ENCODE measurements around the gene CRMP1. TPM values are rescaled to one million over a fixed set of nuclear protein-coding genes. Genes with fewer than 3 reads are reported as not detected.
A peak's percentile ranks its signal among the peaks of the same experiment; 100 is the strongest.

CRMP1 gene
- total RNA-seq, 3 donors from 2014 or later = 0.44 to 1.6 (median 1.3) TPM

DNA sequence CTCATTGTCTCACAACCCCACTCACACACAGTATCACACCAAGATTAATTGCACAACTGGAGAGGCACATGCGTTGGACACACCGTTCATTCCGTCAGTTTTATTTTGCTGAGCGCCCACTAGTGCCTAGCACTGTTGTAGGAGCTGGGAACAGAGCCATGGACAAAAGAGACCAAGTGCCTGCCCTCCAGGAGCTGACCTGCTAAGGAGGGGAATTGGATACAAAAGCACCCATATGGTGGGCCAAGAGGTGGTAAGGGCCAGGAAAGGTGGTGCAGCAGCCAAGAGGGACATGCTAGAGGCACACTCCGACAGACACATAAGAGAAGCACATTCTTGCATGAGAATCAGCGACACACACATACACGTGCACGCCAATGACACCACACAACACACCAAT lies 705 bp upstream of the CRMP1 start:
- intact Hi-C loops (cut with DNase I; ENCODE audit: low total_unique reads) = no loop called here
- no peak overlapping the region for H3K27ac ChIP-seq
- H3K36me3 ChIP-seq = no peaks in the 10 kb centered on the region
- no peak overlapping the region for H3K4me3 ChIP-seq
- peaks cover 4 to 89% of the 10 kb centered on the region in 2 donors for H3K27me3 ChIP-seq
- H3K9me3 ChIP-seq = peaks cover 0 to 11% of the 10 kb centered on the region in 2 donors
- no peaks in the 10 kb centered on the region for H3K4me1 ChIP-seq
- DNase-seq (ENCODE audit: low spot score in 2 of 2) = no peak
- no peak for TF ChIP-seq POLR2A (IDR thresholded peaks at IDR 0.05)
- TF ChIP-seq, protein P1, sequence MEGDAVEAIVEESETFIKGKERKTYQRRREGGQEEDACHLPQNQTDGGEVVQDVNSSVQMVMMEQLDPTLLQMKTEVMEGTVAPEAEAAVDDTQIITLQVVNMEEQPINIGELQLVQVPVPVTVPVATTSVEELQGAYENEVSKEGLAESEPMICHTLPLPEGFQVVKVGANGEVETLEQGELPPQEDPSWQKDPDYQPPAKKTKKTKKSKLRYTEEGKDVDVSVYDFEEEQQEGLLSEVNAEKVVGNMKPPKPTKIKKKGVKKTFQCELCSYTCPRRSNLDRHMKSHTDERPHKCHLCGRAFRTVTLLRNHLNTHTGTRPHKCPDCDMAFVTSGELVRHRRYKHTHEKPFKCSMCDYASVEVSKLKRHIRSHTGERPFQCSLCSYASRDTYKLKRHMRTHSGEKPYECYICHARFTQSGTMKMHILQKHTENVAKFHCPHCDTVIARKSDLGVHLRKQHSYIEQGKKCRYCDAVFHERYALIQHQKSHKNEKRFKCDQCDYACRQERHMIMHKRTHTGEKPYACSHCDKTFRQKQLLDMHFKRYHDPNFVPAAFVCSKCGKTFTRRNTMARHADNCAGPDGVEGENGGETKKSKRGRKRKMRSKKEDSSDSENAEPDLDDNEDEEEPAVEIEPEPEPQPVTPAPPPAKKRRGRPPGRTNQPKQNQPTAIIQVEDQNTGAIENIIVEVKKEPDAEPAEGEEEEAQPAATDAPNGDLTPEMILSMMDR (IDR thresholded peaks at IDR 0.05) = no peak
- TF ChIP-seq POLR2AphosphoS5 (IDR thresholded peaks at IDR 0.05) = no peak

- H3K4me1 ChIP-seq = peaks cover 0 to 6% of the 10 kb centered on the region in 2 donors
- H3K4me3 ChIP-seq = peak overlapping the region in 2 of 3 donors; percentile 11 to 54
- H3K27ac ChIP-seq = no peak overlapping the region
- TF ChIP-seq POLR2AphosphoS5 (IDR thresholded peaks at IDR 0.05) = no peak
- peaks cover 4 to 92% of the 10 kb centered on the region in 2 donors for H3K27me3 ChIP-seq
- intact Hi-C loops (cut with DNase I; ENCODE audit: low total_unique reads) = no loop called here
- no peak for DNase-seq (ENCODE audit: low spot score in 2 of 2)
- no peaks in the 10 kb centered on the region for H3K36me3 ChIP-seq
- H3K9me3 ChIP-seq = peaks cover 0 to 7% of the 10 kb centered on the region in 2 donors
Measured at GRCh38 chr4:5892323-5893003, 423 bp downstream of the CRMP1 start.

- intact Hi-C loops (cut with DNase I; ENCODE audit: low total_unique reads) = no loop called here
- no peak for DNase-seq (ENCODE audit: low spot score in 2 of 2)
- Histone ChIP-seq H3K27ac (no peak overlapping the region), H3K4me1 (peaks cover 0 to 9% of the 10 kb centered on the region in 2 donors), H3K9me3 (peaks cover 0 to under 1% of the 10 kb centered on the region in 2 donors), H3K4me3 (no peak overlapping the region), H3K27me3 (peaks cover 4 to 91% of the 10 kb centered on the region in 2 donors), H3K36me3 (no peaks in the 10 kb centered on the region)
- TF ChIP-seq, protein P1 (IDR thresholded peaks at IDR 0.05) = no peak
- TF ChIP-seq POLR2A (IDR thresholded peaks at IDR 0.05) (no peak), POLR2AphosphoS5 (IDR thresholded peaks at IDR 0.05) (no peak)
Measured at GRCh38 chr4:5891563-5892322, 1.1 kb downstream of the CRMP1 start.

- Histone ChIP-seq H3K27ac (no peak overlapping the region), H3K27me3 (peaks cover 4 to 80% of the 10 kb centered on the region in 2 donors), H3K9me3 (no peaks in the 10 kb centered on the region), H3K4me3 (peak overlapping the region in 2 of 3 donors; percentile 7 to 51), H3K4me1 (peaks cover 0 to 9% of the 10 kb centered on the region in 2 donors), H3K36me3 (no peaks in the 10 kb centered on the region)
- TF ChIP-seq, protein P1 (IDR thresholded peaks at IDR 0.05) = no peak
- TF ChIP-seq POLR2AphosphoS5 (IDR thresholded peaks at IDR 0.05) = no peak
- no peak for DNase-seq (ENCODE audit: low spot score in 2 of 2)
- intact Hi-C loops (cut with DNase I; ENCODE audit: low total_unique reads) = no loop called here
Measured at GRCh38 chr4:5890063-5890727, 2.7 kb downstream of the CRMP1 start.

- Histone ChIP-seq H3K4me3 (peak overlapping the region in 1 of 3 donors; percentile 68), H3K4me1 (peaks cover 0 to 9% of the 10 kb centered on the region in 2 donors), H3K27me3 (peaks cover 4 to 72% of the 10 kb centered on the region in 2 donors)
Measured at GRCh38 chr4:5889002-5889696, 3.7 kb downstream of the CRMP1 start.

More at GRCh38 chr4:5889002-5889696, 3.7 kb downstream of the CRMP1 start:
- DNase-seq (ENCODE audit: low spot score in 2 of 2) = no peak
- no peak overlapping the region for H3K27ac ChIP-seq
- H3K9me3 ChIP-seq = no peaks in the 10 kb centered on the region
- H3K36me3 ChIP-seq = no peaks in the 10 kb centered on the region
- intact Hi-C loops (cut with DNase I; ENCODE audit: low total_unique reads) = no loop called here
- TF ChIP-seq, protein P1 (IDR thresholded peaks at IDR 0.05) = no peak
- no peak for TF ChIP-seq POLR2A (IDR thresholded peaks at IDR 0.05)
- no peak for TF ChIP-seq POLR2AphosphoS5 (IDR thresholded peaks at IDR 0.05)

Measured in breast epithelium (tissue), 4 donors.